ENCODE data around the gene GNAO1.

Gene GNAO1

GRCh38 chr16:56222474-56222997 is 31.2 kb downstream of the GNAO1 start:
- H3K27ac ChIP-seq (replicated peaks), result no peak overlapping the region
- H3K27me3 ChIP-seq (ENCODE audit: insufficient read depth, poor library complexity, severe bottlenecking), result no peaks in the 10 kb centered on the region
- DNase-seq (ENCODE audit: low read depth in 1 of 2, low spot score in 1 of 2), result no peak

DNA sequence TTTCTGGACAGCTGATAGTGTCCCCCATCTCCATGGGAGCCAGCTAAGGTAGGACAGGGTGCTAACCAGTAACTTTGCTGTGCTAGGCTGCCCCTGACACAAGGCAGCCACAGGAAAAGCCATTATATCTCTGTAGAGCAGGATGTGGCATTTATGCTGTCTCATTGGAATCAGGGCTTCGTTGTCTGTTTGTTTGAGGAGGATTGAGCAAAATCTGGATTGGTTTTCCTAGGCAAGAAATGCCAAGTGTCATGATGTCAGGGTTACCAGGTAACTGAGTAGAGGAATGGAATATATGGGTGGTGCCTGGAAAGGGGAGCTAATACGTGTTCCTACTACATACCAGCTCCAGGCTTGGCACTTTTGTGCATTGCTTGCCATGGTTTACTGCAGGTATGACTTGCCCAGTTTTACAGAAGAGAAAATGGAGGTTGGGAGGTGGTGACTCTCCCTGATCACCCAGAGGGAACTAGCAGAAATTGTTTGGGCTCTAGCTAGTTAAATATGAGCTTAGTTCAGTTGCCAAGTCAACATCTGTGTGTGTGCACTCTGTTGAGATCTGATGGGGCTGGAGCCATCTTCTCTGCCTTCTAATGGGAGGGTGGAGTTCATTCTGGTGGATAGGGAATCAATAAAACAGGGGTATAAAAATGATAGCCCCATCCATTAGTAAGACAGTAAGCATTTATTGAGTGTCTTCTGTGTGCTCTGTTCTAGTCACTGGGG is 33.9 kb downstream of the GNAO1 start:
- Histone ChIP-seq H3K27ac (replicated peaks) (no peak overlapping the region), H3K27me3 (ENCODE audit: insufficient read depth, poor library complexity, severe bottlenecking) (no peaks in the 10 kb centered on the region), H3K4me3 (replicated peaks; ENCODE audit: insufficient read depth, low read length) (no peak overlapping the region)
- TF ChIP-seq SPI1 (IDR thresholded peaks at IDR 0.05; ENCODE audit: borderline replicate concordance, low read depth) (no peak), REST (IDR thresholded peaks at IDR 0.05; ENCODE audit: insufficient replicate concordance, low read depth) (no peak), POLR2AphosphoS5 (IDR thresholded peaks at IDR 0.05; ENCODE audit: low read depth) (no peak), GABPA (IDR thresholded peaks at IDR 0.05; ENCODE audit: low read depth) (no peak)
- TF ChIP-seq, protein P1, sequence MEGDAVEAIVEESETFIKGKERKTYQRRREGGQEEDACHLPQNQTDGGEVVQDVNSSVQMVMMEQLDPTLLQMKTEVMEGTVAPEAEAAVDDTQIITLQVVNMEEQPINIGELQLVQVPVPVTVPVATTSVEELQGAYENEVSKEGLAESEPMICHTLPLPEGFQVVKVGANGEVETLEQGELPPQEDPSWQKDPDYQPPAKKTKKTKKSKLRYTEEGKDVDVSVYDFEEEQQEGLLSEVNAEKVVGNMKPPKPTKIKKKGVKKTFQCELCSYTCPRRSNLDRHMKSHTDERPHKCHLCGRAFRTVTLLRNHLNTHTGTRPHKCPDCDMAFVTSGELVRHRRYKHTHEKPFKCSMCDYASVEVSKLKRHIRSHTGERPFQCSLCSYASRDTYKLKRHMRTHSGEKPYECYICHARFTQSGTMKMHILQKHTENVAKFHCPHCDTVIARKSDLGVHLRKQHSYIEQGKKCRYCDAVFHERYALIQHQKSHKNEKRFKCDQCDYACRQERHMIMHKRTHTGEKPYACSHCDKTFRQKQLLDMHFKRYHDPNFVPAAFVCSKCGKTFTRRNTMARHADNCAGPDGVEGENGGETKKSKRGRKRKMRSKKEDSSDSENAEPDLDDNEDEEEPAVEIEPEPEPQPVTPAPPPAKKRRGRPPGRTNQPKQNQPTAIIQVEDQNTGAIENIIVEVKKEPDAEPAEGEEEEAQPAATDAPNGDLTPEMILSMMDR (IDR thresholded peaks at IDR 0.05; ENCODE audit: insufficient read depth, low read length), result no peak
- DNase-seq (ENCODE audit: low read depth in 1 of 2, low spot score in 1 of 2), result no peak

More at GRCh38 chr16:56222474-56222997, 31.2 kb downstream of the GNAO1 start:
- no peak for TF ChIP-seq POLR2AphosphoS5 (IDR thresholded peaks at IDR 0.05; ENCODE audit: low read depth)
- TF ChIP-seq, protein P1 (IDR thresholded peaks at IDR 0.05; ENCODE audit: insufficient read depth, low read length), result no peak
- no peak overlapping the region for H3K4me3 ChIP-seq (replicated peaks; ENCODE audit: insufficient read depth, low read length)

DNA sequence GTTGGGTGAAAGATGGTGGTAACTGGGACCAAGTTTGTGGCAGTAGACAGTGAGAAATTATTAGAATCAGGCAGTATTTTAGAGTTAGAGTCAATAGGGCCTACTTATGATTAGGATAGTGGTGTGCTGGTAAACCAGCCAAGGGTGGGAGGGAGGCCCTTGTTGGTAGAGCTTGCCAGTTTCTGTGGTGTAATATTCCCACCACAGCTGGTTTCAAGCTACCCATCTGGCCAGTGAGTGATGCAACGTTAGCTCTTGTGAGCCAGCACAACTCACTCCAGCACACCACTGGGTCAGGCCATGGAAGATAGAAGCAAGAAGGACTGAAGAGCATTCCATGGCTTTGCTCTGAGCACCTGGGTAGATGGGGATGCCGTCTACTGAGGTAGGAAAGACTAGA is 34.9 kb downstream of the GNAO1 start:
- Histone ChIP-seq H3K4me3 (replicated peaks; ENCODE audit: insufficient read depth, low read length) (no peak overlapping the region), H3K27me3 (ENCODE audit: insufficient read depth, poor library complexity, severe bottlenecking) (no peaks in the 10 kb centered on the region), H3K27ac (replicated peaks) (no peak overlapping the region)
- peak; percentile 10 to 16 for DNase-seq (ENCODE audit: low read depth in 1 of 2, low spot score in 1 of 2)
- TF ChIP-seq GABPA (IDR thresholded peaks at IDR 0.05; ENCODE audit: low read depth) (no peak), REST (IDR thresholded peaks at IDR 0.05; ENCODE audit: insufficient replicate concordance, low read depth) (no peak)

- Histone ChIP-seq H3K27me3 (ENCODE audit: insufficient read depth, poor library complexity, severe bottlenecking) (no peaks in the 10 kb centered on the region), H3K4me3 (replicated peaks; ENCODE audit: insufficient read depth, low read length) (no peak overlapping the region), H3K27ac (replicated peaks) (no peak overlapping the region)
- no peak for DNase-seq (ENCODE audit: low read depth in 1 of 2, low spot score in 1 of 2)
- TF ChIP-seq, protein P1 (IDR thresholded peaks at IDR 0.05; ENCODE audit: insufficient read depth, low read length), result no peak
- no peak for TF ChIP-seq REST (IDR thresholded peaks at IDR 0.05; ENCODE audit: insufficient replicate concordance, low read depth)
- no peak for TF ChIP-seq SPI1 (IDR thresholded peaks at IDR 0.05; ENCODE audit: borderline replicate concordance, low read depth)
- TF ChIP-seq GABPA (IDR thresholded peaks at IDR 0.05; ENCODE audit: low read depth), result no peak
- no peak for TF ChIP-seq POLR2AphosphoS5 (IDR thresholded peaks at IDR 0.05; ENCODE audit: low read depth)
Measured at GRCh38 chr16:56226845-56227525, 35.7 kb downstream of the GNAO1 start.
